OCI-LY1 (cell line): ENCODE results near the gene SLC8A1.

Experiments
- CTCF ChIP-seq: fragments of 200-600 bp; sonication (generic), shearing (Covaris generic); IDR thresholded peaks from 2 replicates; pipeline ENCODE4 v1.5.1; 2017; ENCODE audit warnings: mild to moderate bottlenecking, antibody characterized with exemption, low read length, moderate library complexity, mixed read lengths
- EZH2 ChIP-seq: fragments of 200-600 bp; sonication (generic), shearing (Covaris generic); IDR thresholded peaks from 2 replicates; pipeline ENCODE4 v1.8.0; 2017; ENCODE audit warnings: borderline replicate concordance, mixed run types, mild to moderate bottlenecking, antibody characterized with exemption, low read length, moderate library complexity, mixed read lengths

GRCh38 chr2:40273734-40274182 lies 178.1 kb downstream of the SLC8A1 start:
- TF ChIP-seq CTCF: no peak
- no peak for TF ChIP-seq EZH2
